ENCODE results near the gene LUC7L3.
"Not testable (repeated sequence)": the region's sequence is repeated elsewhere in the genome, so short reads cannot be mapped to it uniquely, and the experiment has no call there.

LUC7L3 gene

DNA sequence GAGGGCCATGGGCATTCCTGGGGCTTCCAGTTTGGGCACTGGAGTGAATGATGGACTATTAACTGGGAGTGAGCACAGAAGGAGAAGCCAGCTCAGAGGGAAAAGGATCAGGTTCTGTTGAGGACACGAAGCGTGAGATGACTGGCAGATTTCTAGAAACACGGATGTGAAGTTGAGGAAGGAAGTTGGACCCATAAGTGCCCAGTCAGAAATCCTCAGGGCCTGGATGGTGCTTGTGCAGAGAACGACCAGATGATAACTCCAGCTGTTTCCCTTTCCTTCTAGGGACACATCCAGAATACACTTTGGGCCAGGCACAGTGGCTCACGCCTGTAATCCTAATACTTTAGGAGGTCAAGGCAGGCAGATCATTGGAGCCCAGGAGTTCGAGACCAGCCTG lies 71.2 kb downstream of the LUC7L3 start:
- no peak for DNase-seq

DNA sequence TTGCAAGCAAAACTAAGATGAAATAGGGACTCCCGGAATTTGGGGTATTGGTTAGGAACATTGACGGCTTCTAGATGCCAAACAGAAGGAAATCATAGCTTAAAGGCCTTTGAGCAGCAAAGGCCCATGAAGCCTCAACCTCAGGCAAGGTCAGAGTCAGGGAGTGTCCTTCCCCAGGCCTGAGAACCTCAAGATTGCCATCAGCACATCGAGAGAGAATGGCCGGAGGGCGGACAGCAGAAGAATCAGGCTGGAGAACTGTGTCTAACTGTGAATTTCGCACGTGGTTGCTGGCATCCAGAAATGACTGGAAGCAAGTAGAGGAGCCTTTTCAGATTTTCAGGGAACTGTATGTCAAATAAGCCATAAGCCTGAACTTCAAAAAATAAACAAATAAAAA lies 72.7 kb downstream of the LUC7L3 start:
- DNase-seq, result no peak

DNA sequence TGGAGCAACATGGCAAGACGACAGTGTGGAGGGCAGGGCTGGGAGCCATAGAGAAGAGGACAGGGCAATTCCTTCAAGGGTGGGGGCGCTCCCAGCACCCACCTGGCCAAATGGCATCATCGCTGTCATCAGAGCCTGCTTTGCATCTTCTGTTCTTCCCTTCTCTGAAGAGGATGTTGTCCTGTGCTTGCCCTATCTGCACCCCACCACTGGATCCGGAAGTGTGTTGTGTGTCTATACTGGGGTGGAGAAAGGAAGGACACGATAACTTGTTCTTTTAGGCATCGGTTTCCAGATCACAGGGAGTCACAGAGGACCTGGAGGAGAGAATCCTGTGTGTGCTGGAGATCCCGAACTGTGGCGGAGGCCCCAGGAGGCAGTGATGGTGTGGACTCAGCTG lies 73.6 kb downstream of the LUC7L3 start:
- no peak for DNase-seq

DNA sequence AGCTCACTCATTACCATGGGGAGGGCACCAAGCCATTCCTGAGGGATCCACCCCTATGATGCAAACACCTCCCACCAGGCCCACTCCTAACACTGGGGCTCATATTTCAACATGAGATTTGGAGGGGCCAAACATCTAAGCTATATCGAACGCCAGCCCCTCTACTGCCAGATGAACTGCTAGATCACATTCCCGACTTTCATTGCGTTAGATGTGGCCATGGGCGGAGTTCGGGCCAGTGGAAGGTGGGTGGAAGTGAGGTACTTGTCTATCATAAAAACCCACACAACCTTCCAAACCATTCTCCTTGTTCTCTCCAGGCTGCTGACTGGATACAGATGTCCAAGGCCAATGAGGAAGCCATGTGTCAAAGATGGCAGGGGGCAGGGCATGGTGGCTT lies 75.0 kb downstream of the LUC7L3 start:
- DNase-seq, result no peak

DNA sequence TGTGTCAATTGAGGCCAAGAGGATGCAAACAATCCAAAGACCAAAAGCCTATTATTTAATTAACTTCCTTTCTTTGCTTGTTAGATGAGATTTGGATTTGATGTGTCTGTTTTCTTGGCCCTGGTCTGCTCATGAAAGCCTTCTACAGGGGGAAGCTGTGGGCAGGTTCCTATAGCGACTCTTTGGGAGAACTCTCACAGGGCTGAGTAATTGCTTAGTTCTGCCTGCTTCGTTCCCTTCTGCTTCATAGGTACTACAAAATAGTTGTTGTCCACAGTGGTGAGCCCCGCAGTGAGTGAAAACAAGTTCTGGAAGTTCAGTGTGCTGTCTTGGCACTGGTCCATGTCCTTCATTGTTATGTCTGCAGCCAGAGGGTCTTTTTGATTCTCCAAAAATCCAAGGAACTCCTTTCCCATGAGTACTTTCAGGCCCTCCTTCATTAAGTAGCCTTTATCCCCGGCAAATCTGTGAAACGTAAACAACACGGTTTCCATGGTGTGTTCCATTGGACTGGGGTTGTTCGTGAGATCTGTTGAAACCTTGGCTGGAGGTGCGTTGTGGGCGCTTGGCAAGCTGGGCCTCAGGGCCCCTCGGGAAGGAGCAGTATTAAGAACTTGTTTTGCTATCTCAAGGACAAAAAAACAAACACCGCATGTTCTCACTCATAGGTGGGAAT lies 77.9 kb downstream of the LUC7L3 start:
- DNase-seq, result no peak

DNA sequence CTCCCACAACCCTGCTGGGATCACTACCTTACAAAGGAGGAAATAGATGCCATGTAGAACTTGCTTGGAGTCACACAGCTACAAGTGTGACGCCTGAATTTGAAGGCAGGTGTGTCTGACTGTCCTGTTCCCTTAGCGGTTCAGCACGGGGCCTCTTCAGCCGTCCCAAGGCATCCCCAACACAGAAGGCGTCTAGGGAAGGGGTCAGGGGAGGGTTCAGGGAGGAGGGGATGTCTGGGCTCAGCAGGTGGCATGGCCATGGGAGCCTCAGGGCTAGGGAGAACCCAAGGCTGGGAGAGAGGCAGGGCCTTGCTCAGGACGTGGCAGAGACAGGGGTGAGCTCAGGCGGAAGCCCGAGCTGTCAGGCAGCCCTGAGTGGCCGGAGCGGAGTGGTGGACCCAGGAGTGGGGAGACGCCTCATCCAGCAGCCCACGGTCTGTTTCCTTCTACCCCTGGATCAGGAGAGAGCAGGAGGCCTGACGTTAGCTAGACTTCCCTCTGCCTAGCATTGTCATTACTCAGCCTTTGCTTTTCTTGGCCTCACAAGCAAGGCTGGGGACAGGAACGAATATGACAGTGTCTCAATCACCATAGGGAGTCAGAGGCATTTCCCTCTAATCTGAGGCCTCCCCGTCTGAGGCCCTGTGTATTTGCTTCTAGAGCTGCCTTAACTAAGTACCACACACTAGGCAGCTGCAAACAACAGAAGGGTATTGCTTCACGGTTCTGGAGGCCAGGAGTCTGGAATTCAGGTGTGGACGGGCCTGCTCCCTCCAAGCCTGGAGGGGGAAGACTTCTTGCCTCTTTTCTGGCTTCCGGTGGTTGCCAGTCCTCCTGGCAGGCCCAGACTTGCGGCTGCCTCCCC lies 79.3 kb downstream of the LUC7L3 start:
- DNase-seq, result no peak

DNA sequence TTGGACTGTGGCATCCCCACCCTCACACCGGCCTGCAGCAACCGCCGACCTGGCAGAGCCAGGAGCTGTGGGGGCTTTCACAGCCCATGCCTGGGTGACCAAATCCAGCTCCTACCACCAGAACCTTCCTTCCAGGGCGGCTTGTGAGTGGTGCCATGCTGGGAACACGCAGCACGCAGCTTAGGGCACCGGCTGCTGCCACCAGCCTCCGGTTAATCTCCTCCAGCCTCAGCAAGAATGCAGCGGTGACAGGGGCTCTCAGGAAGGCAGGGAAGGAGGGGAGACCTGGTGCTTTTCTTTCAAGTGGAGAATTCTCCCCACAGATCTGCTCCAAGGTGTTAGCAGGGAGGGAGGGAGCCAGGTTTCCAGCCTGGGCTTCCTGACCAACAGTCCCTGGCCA lies 80.2 kb downstream of the LUC7L3 start:
- no peak for DNase-seq

DNA sequence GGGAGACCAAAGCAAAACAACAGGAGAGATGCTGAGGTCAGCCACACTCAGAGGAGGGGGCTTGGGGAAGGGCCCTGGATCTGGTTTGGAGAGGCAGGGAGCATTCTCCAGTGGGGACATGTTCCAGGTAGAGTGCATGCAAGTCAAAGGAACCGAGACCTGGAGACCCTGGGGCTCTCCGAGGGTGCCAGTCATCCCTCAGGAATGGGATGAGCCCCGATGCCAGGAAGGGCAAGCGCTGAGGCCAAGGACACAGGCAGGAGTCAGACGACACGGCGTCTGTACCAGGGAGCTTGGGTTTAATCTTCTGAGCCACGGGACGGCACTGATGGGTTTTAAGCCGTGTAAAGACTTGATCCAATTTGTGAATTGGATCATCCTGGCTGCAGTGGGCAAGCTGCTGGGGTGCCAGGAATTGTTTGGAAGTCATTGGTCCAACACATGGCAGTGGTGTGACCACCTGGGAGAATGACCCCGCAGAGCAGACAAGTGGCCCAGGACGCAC lies 80.8 kb downstream of the LUC7L3 start:
- no peak for DNase-seq

DNA sequence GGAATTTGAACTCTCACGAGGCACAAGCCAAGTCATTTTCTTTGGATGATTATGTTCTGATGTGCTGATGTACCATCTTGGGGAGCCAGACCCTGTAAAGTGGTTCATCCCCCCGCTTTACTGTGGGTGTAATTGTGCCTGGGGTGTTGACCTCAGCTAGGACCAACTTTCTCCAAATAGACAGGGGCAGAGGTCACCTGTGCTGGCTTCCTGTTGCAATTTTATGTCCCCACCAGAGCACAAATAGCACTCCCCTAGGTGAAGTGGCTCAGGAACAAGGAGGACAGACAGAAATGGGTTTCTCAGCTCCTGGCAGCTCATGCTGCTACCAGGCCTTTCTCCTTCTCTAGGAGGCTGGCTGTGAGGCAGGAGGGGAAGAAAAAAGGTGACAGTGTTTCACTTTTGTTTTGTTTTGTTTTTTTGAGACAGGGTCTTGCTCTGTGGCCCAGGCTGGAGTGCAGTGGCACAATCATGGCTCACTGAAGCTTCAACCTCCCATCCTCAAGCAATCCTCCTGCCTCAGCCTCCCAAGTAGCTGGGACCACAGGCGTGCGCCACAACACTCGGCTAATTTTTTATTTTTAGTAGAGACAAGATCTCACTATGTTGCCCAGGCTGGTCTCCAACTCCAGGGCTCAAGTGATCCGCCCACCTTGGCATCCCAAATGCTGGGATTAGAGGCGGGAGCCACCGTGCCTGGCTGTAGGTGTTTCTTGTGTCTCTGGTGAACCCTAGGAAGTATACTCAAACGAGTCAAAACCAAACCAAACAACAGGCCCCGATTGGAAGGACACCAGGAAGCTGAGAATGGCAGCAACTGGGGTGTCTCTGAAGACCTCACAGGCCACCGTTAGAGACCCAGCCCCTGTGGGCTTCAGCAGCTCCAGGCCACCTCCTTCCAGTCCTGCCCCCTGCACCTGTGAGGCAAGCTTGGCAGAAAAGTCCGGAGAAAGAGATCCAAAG lies 83.5 kb downstream of the LUC7L3 start:
- no peak for DNase-seq

DNA sequence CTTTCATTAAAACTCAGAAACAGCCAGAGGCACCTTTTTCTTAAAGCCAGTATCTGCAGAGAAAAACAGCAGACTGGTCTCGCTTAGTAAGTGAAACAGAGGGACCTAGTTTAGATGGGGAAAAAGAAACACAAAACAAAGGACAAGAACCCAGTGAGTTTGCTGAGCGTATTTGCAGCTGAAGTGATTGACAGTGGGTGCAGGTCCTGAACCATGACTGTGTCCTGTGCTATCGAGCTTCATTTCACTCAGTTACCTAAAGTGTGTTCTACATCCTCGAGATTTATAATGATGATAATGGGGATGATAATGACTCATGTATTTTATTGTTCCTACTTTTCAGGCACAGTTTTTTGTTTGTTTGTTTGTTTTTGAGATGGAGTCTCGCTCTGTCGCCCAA lies 84.3 kb downstream of the LUC7L3 start:
- no peak for DNase-seq

DNA sequence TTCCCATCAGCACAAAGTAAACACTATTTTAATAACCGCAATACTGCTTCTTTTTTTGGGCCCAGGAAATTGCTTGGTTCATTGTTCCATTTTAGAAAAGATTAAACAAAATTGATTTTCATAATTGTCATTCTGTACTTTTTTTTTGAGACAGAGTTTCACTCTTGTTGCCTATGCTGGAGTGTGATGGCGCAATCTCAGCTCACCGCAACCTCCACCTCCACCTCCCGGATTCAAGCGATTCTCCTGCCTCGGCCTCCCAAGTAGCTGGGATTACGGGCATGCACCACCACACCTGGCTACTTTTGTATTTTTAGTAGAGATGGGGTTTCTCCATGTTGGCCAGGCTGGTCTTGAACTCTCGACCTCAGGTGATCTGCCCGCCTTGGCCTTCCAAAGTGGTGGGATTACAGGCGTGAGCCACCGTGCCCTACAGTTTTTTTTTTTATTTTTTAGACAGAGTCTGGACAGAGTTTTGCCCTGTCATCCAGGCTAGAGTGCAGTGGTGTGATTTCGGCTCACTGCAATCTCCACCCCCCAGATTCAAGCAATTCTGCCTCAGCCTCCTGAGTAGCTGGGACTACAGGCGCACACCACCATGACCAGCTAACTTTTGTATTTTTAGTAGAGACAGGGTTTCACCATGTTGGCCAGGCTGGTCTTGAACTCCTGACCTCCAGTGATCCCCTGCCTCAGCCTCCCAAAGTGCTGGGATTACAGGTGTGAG lies 85.5 kb downstream of the LUC7L3 start:
- not testable (repeated sequence) for DNase-seq

DNA sequence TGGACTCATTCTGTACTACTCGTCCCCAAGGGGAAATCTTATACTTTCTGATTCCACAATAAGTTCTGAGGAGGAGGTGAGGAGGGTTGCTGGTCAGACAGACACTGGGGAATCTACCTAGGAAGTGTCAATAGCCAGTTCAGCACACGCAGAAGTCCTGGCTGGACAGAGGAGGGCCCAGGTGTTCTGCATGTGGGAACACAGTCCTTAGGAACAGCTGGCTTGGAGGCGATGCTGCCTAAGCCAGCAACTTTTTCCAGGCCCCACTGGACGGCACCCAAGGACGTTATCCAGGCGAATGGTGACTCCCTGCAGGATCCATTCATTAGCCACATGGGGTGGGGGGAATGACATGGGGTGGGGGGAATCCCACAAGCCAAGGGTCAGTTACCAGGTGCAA lies 86.1 kb downstream of the LUC7L3 start:
- no peak for DNase-seq
